GM15510 (cell line): ENCODE measurements around the gene ERGIC1.
A peak's percentile ranks its signal among the peaks of the same experiment; 100 is the strongest.

Experiments used
- POLR2A ChIP-seq: IDR thresholded peaks from 3 replicates; pipeline ENCODE4 v1.6.1; 2011; ENCODE audit warnings: borderline replicate concordance; ENCODE audit not compliant: insufficient read length; ENCODE audit errors: extremely low read depth

ERGIC1 gene

GRCh38 chr5:172973127-172973916, 139.3 kb downstream of the ERGIC1 start:
- no peak for TF ChIP-seq POLR2A

- TF ChIP-seq POLR2A, result no peak
Measured at GRCh38 chr5:172973931-172974330, 139.9 kb downstream of the ERGIC1 start.

GRCh38 chr5:172975289-172975688, 141.2 kb downstream of the ERGIC1 start:
- TF ChIP-seq POLR2A, result no peak

- TF ChIP-seq POLR2A, result no peak
Measured at GRCh38 chr5:172979778-172980177, 145.7 kb downstream of the ERGIC1 start.

GRCh38 chr5:172981931-172982330, 147.9 kb downstream of the ERGIC1 start:
- no peak for TF ChIP-seq POLR2A

GRCh38 chr5:172983542-172984243, 149.6 kb downstream of the ERGIC1 start, which contains the start of gene ATP6V0E1:
Gene ATP6V0E1 (plus strand): TSS chr5:172983771. CDS start chr5:172983861, 90 bp downstream.
- TF ChIP-seq POLR2A, result peak; percentile 93

- no peak for TF ChIP-seq POLR2A
Measured at GRCh38 chr5:172984244-172984953, 150.3 kb downstream of the ERGIC1 start.

GRCh38 chr5:172985596-172985995, 151.5 kb downstream of the ERGIC1 start:
- no peak for TF ChIP-seq POLR2A

- TF ChIP-seq POLR2A, result no peak
Measured at GRCh38 chr5:172988276-172988675, 154.2 kb downstream of the ERGIC1 start.

GRCh38 chr5:172990776-172991175, 156.7 kb downstream of the ERGIC1 start:
- no peak for TF ChIP-seq POLR2A

- TF ChIP-seq POLR2A, result no peak
Measured at GRCh38 chr5:172994405-172994804, 160.4 kb downstream of the ERGIC1 start.

- TF ChIP-seq POLR2A, result no peak
Measured at GRCh38 chr5:172999372-172999973, 165.4 kb downstream of the ERGIC1 start.

GRCh38 chr5:172999974-173000373, 165.9 kb downstream of the ERGIC1 start:
- no peak for TF ChIP-seq POLR2A

GRCh38 chr5:173001229-173001841, 167.3 kb downstream of the ERGIC1 start:
- no peak for TF ChIP-seq POLR2A
